HT1080 (cell line): Measurements from ENCODE around the gene AGBL4. TPM values are rescaled to one million over a fixed set of nuclear protein-coding genes. Genes with fewer than 3 reads are reported as not detected.
A peak's percentile ranks its signal among the peaks of the same experiment; 100 is the strongest.

Source experiments
- DNase-seq: peaks from one replicate; pipeline ENCODE4 v3.0.0-alpha.2; 2015; ENCODE audit warnings: low read depth
- total RNA-seq: library from RNA; depleted of rRNA; stranded (reverse); fragments of >200 nt; shearing (Covaris generic); gene quantifications from 2 replicates; pipeline ENCODE4 v1.2.3, GENCODE V29; 2014

AGBL4 gene
- total RNA-seq, 1 experiment from 2014 or later = not detected

DNA sequence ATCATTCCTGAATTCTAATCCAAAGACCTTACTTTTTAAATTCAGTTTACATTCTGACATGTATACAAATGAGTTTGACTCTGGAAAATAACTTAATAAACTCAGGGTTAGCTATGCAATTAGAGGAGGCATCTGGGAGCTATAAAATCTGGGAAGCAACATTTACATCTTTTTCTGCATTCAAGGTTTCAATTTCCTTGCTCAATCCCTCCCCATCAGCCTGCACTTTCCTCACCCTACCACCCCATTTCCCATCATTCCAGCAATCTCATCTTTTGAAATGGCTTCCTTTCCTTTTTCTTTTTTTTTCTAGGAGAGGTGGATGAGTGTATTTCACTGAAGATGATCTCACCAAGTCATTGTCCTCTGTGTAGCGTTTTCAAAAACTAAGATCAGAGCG is 1181.8 kb downstream of the AGBL4 start:
- no peak for DNase-seq

DNA sequence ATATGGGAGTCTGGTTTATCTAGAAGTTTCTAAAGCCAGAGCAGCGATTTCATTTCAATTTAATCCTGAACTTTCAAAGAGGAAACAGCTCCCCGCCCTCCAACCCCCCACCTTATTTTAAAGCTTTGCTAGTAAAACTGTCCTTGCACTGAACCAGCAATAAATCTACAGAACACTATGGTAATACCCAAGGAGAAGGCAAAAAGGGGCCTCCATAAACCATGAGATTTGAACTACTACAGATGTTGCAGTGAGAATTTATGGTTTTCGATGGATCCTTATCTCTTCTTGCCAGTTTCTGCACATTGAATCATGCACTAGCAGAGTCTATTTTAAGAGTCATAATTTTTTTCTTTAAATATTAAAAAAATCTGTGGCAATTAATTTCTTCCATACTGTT is 1182.3 kb downstream of the AGBL4 start:
- no peak for DNase-seq

DNA sequence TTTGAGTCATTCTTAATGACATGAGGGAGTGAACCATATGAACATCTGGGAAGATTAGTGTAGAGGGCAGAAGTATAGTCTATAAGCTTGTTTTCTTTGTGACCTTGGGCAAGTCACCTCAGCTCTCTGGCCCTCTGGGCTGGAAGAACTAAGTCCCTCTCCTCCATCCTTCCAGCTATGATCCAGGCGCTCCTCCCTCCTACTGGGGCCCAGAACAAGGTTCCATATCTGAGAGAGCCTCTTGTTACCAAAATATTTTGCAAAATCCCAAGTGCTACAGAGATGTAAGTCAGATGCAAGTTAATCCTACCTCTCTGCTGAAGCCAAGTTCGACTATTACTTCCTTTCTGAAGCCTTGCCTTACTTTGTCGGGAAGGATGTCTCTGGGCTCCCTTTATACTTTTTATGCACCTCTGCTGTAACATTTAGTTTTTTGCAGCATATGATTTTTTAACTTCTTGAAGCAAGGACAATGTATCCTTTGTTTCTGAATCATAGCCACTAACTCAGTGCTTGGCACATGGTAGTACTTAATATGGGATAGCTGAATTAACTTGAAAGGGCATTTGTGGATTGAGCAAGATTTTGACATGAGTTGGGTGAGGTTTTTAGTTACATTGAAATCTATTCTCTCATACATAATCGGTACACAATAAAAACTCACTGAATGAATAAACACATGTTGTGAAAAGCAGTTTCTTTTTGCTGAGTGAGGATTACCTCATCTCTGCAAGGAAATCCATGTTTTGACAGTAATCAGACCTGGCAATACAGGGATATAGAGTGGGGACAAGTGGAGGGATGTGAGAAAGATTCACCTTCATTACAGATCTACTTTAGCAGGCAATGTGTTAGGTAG is 1192.4 kb downstream of the AGBL4 start:
- no peak for DNase-seq

DNA sequence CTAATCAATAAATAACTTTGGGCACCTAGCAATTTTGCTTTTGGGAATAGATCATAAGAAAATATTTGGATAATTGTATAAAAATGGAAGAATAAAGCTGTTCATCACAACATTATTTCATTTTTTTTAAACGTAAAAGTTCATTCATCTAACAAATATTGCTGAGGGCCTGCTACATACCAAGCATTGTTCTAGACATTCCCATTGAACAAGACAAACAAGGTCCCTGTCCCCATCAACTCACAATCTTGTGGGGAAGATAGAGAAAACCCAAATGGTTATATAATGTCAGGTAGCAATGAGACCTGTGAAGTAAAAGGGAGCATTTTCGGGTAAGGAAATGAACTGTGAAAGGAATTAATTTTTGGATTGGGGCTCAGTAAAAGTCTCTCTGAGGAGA is 1193.0 kb downstream of the AGBL4 start:
- DNase-seq = no peak

DNA sequence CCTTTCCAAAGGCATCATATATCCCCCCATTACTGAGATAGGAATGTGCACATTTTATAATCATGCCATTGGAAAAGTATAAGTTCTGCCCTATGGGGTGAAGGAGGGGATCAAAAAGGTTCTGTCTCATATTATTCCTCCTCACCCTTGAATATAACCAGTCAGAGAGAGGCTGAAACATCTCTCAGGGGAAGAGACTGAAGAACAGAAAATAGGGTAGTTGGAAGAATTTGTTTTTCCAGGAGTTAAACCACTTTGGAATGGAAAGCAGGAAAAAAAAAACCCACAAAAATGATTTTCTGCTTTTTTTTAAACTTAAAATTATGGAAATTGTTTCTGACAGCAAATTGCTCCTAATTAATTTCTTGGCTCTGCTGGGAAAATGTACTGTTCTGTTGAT is 1194.3 kb downstream of the AGBL4 start:
- no peak for DNase-seq

DNA sequence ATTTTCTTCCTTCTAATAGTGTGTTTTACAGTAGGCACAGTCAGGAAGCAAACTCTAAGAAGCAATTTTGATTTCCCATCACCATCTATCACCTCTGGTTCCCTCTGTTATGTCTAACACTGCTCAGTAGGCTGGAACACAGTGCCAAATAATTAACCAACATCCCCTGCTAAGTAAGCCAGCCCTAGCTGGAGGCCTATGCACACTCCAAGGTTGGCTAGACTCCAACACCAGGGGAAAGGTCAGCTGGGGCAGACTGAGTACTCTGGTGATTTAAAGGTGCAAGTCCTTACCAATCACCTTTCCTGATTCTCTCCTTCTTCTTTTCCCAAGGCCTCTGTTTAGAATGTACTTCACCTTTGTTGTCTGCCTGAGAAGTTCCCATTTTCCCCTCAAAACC is 1200.6 kb downstream of the AGBL4 start:
- no peak for DNase-seq

DNA sequence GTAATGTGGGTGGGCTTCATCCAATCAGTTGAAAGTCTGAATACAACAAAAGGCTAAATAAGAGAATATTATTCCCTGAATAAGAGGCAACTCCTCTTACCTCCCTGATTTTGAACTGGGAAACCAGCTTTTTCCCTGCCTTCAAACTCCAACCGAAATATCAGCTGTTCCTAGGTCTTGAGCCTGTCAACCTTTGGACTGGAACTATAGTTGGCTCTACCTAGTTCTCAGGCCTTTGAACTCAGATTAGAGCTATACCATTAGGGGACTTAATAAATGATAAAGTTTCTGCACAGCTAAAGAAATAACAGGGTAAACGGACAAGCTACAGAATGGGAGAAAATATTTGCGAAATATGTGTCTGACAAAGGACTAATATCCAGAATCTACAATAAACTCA is 1203.3 kb downstream of the AGBL4 start:
- DNase-seq = no peak

DNA sequence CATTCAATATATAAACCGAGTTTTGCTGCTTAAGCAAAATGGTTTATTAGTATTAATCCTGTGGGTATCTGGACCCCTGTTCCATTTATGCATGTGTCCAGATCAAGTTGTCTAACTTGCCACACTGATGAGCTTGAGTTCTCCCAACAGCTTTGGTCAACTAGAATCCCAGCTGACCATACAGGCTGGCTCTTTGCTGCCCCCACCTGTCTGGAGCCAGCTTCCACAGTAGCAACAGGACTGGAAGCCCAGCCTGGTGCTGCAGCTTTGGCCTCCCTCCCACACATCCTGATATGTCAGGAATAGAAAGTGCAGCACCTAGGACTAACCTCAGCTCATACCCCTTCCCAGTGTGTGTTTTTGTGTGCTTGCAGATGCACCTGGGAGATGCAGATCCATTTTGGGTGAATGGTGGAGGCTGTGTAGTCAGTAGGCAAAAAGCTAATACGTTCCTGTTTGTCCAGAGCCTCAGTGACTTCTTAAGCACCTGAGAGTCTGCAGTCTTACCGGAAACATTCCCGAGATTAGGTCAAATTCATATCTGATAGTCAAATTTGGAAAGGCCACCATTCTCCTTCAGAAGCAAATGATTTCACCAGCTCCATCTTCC is 1206.1 kb downstream of the AGBL4 start:
- DNase-seq = peak; percentile 65

DNA sequence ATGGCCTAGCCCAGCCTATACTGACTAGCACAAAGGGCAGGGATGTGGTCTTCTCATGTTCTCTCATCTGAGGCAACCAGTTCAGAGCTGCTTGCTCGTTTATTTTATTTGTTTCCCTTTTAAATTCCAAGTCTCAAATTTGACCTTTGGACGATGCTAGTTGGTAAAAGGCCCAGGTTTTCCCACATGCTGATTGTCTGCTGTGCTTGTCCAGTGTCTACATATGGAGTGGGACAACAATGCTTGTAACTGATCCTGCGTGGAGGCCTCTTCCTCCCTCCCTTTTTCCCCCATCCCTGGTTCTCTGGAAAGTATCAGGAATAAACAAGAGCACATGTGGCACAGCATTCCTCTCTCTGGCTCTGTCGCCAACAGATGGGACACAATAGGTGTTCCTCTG is 1213.0 kb downstream of the AGBL4 start:
- DNase-seq = no peak

DNA sequence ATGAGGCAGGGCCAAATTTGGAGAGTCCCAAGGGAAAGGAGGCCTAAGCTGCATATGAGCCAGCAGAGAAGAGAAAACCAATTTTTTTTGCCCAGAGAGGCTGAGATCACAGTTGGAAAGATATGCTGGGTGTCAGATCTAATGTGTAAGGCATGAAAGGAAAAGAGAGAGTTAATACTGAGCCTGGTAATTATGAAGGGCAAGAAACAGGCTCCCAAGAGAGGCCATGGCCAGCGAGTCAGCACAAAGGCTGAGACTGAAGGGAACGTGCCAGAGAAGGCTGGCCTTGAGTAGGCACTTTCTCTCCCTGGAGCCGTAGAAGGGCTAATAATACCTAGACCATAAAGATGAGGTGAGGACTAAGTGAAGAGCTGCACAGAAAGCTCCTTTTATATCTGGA is 1215.3 kb downstream of the AGBL4 start:
- DNase-seq = no peak

DNA sequence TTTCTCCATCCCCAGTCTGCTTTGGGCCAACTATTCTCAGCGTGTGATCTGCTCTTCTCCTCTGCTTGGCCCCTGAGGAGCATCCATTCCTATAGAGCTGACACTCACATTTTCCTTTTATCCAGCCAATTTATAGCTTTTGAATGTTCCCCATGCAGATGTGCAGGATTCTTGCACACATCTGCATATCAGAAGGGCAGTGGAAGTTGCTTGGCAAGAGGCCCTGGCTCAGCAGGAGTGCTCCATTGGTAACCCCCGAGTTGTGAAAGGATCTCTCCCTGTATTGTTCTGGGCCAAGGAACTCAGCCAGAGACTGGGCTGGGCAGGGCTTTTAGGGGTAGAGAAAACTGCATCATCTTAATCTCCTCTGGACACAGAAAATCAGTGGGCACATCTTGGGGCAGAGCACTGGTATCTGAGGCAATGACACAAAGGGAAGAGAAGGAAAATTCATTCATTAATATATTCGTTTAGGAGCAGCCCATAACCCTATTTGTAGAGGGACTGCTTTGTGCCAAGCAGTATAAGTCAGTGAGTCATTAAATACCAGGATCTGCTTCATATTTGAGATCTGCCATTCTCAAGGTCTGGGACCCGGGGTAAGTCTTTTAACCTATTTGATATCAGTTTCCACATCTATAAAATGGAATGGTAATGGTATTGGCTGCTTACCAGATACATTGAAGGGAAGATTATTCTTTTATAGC is 1216.0 kb downstream of the AGBL4 start:
- no peak for DNase-seq

DNA sequence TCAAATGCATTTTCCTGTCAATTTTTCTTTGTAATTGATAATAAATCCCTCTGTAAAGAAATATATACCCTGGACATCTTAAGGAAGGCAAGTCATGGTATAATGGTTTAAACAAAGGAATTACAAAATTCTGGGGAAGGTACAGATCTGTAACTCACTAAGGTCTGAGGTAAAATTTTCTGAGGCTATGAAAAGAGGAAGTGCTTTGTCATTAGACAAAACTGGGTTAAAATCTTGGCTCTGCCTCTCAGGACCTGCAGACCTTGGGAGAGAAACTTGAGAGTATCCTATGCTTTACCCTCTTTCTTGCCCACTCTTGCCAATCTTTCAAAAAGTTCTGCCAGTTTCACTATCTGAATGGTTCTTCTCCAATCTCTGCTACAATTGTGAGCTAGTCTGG is 1220.3 kb downstream of the AGBL4 start:
- DNase-seq = no peak

DNA sequence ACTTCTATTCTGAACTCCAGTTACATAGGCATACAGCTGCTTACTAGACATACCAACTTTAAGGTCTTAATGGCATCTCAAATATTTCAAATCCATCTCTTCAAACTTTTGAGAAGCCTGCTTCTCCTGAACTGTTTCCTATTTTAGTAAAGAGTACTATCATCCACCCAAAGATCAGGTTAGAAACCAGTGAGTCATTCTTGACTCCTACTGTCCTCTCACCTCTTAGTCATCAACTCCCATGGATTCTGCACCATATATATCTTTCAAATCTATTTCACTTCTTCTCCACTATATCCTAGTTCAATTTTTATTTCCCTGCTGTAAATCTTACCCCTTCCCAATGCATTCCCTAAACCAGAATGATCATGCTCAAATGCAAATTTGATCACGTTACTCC is 1228.9 kb downstream of the AGBL4 start:
- peak; percentile 71 for DNase-seq

DNA sequence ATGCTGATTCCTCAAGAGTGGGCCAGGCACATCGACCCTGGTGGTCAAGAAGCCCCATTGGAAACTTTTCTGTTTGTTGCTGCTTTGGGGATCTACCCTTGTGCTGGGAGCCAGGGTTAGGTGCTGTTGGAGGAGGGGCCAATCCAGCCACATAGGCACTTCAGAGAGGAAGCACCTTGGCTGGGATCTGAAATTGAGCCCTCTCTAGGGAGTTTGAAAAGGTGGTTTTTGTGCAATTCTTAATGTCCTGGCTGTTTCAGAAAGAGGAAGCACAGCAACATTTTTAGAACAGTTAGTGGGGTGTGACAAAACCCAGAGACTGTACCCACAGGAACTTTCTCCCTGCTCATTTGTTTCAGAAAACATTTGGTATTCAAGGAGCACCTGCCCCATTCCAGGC is 1229.9 kb downstream of the AGBL4 start:
- no peak for DNase-seq

DNA sequence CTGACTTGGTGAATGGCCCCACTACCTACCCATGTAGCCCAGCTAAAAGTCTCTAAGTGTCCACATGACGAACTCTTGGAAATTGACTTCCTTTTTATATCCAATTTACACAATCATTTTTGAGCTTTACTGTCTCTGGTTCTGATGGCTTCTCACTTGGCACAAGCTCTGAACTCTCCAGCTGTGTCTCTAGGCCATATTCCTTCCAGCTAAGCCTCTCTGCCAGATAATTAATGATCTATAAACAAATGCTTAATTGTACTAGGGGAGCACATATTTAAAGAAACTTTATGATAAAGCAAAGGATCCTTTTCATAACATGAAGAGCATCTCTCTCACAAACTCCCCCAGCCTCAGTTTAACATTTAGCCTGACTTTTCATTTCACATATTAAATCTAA is 1230.8 kb downstream of the AGBL4 start:
- no peak for DNase-seq

DNA sequence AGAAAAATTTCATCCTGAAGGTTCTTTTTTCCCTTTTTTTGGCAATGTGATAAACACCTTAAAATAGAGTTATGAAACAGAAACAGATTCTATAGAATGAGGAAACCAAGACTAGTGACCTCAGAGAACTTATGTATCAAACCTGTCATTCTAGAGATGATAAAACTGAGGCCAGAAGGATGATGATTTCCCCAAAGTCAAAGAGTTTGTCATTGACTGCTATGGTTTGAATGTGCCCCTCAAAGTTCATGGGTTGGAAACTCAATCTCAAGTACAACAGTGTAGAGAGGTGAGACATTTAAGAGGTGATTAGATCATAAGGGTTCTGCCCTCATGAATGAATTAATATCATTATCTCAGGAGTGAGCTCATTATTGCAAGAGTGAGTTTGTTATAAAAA is 1233.4 kb downstream of the AGBL4 start:
- DNase-seq = no peak

DNA sequence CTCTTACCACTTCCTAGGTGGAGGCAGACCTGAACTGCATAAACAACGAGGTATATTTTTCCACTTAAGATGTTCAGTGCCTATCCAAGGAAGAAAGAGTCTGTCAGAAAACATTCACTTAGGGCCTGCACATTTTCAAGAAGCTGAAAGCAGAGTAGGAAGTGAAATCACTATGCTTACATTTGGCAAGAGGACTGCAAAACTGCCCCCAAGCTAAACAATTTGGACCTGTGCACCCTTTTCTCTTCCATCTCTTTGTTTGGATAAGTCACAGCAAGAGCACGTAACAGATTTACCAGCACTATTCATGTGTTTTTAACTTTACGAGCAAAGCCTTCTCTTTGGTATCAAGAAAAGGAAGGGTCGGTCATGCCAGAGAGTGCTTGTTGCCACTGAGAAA is 1233.9 kb downstream of the AGBL4 start:
- DNase-seq = no peak

DNA sequence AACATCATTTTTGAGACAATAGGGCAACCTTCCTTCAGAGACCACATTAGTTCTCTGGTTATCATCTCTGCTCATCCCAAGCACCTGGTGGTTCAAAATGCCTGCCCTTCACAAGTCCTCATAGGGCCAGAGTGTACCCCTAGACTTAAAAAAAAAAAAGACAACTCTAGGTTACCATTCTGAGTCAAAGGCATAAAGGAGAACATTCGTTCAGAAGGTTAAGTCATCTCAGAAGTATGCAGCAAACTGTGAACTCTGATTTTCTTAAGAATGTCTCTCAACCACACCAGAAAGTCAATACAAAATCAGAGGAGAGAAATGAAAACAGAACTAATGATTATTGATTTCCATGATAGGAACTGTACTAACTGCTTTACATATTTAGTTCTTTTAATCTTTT is 1237.9 kb downstream of the AGBL4 start:
- DNase-seq = no peak

DNA sequence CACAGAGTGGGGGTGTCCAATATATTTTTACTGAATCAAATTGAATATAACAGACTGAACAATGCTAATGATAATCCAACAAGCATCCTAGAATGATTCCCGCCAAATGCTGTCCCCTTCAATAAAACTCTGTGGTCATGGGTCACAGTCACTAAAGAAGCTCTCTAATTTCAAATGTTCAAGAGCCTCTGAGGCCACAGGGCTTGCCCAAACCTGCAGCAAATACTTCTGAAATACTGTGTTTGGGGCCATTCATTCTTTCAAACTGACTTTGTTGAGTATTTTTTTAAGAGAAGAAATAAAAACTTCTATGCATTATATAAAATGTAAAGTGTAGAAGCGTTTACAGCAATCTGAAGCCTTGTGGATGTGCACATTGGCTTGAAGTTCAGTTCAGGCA is 1239.5 kb downstream of the AGBL4 start:
- DNase-seq = no peak

DNA sequence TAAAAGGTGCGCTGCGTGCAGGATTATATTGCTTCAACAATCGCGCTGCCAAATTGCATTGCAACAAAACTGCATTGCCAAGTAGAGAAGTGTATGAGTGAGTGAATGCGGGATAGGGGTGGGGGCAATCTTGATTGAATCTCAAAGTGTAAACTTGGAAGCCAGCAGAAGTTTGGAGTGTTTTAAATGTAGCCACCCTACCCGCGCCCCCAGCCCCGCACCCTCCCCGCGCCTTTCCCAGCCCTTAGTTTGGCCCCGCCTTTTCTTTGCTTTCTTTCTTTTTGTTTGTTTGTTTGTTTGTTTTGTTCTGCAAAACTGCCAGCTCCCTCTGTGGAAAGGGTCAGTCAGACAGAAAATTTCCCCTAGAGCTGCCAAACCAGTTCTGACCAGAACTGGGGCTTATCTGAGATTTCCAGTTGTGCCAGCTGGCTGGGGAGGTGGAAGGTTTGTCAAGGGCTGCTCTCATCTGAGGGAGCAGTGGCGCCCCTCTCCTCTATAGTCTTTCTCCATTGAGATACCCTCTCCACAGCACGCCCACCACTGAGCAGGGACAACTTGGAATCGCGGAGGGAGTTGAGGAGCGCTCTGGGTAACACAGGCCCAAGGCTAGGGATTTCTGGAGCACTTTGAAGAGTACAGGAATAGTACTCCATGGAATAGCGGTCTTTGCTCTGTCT is 1246.4 kb downstream of the AGBL4 start:
- DNase-seq = no peak

DNA sequence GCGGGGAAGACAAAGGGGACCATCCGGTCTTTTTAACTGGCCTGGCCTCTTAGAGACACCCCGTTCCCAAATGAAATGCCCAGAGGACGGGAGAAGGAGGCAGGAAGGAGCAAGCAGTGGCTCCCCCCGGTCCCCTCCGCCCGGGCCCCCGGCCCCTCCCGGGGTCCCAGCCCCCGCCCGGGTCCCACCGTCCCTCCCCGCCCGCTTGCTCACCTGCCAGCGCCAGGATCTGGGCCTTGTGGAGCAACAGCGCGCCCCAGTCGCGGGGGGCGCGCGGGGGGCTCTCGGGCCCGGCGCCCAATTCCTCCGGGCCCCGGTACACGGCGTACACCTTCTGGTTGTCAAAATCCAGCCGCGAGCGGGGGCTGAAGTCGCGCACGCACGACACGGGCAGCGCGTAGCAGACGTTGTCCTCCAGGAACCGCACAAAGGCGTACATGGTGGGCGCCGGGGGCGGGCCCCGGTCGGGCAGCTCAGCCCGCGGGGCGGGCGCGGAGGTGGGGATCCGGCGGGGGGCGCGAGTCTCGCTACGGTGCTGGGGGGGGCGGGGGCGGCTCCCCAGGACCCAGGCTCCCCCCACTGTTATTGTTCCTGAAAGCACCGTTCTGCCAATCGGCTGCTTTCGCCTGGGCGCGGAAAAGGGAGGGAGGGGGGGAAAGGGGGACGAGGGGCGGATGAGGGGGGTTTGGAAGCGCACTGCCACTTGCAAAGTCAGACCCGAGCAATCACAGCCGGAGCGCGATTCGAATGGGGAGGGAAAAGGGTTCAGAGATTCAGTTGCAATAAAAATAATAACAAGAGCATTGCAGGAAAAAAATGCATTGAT is 1247.1 kb downstream of the AGBL4 start, which contains the start of gene BEND5:
Gene BEND5, minus strand, starts transcription at position 499 of the 826 bp plus-strand sequence. Its CDS starts 60 bp downstream, at position 439.
- peak; percentile 8 for DNase-seq
